Measurements from ENCODE around the gene TNRC6C. TPM values are rescaled to one million over a fixed set of nuclear protein-coding genes. Genes with fewer than 3 reads are reported as not detected.

Gene TNRC6C
- total RNA-seq, 1 experiment from 2014 or later, result 16.4 TPM

- H3K4me3 Mint-ChIP-seq (ENCODE audit: unreplicated experiment), result no peak overlapping the region
- no peak for TF ChIP-seq CTCF (IDR thresholded peaks at IDR 0.05; ENCODE audit: unreplicated experiment)
- no TSS peak for BruUV-seq (replicated peaks)
- ChIA-PET CTCF (no interaction called here), POLR2A (no interaction called here)
- H3K36me3 Mint-ChIP-seq (ENCODE audit: insufficient read depth, unreplicated experiment), result no peaks in the 10 kb centered on the region
- DNase-seq (ENCODE audit: unreplicated experiment), result no peak
- intact Hi-C loops (cut with micrococcal nuclease), result no loop called here
- no peaks in the 10 kb centered on the region for H3K27me3 Mint-ChIP-seq (ENCODE audit: insufficient read depth, unreplicated experiment)
- H3K27ac Mint-ChIP-seq (ENCODE audit: low read depth, unreplicated experiment), result no peak overlapping the region
- H3K9me3 Mint-ChIP-seq (ENCODE audit: unreplicated experiment), result no peaks in the 10 kb centered on the region
- peaks cover 13% of the 10 kb centered on the region for H3K4me1 Mint-ChIP-seq (ENCODE audit: insufficient read depth, unreplicated experiment)
Observed at GRCh38 chr17:78001612-78002011, 43.1 kb downstream of the TNRC6C start.

- intact Hi-C loops (cut with micrococcal nuclease), result no loop called here
- Mint-ChIP-seq H3K27ac (ENCODE audit: low read depth, unreplicated experiment) (no peak overlapping the region), H3K4me1 (ENCODE audit: insufficient read depth, unreplicated experiment) (peaks cover 13% of the 10 kb centered on the region), H3K36me3 (ENCODE audit: insufficient read depth, unreplicated experiment) (no peaks in the 10 kb centered on the region), H3K4me3 (ENCODE audit: unreplicated experiment) (no peak overlapping the region), H3K9me3 (ENCODE audit: unreplicated experiment) (no peaks in the 10 kb centered on the region), H3K27me3 (ENCODE audit: insufficient read depth, unreplicated experiment) (no peaks in the 10 kb centered on the region)
- no peak for TF ChIP-seq CTCF (IDR thresholded peaks at IDR 0.05; ENCODE audit: unreplicated experiment)
- ChIA-PET CTCF (interaction anchor here (1.2 to 4.8 kb wide), 2 partner anchors 12 to 18 kb away, joined by 3 to 26 read pairs; no protein-coding TSS in a partner anchor), POLR2A (interaction anchor here (0.6 kb wide), 1 partner anchor 877 kb away, joined by 3 read pairs; no protein-coding TSS in a partner anchor)
- no peak for DNase-seq (ENCODE audit: unreplicated experiment)
- BruUV-seq (replicated peaks), result no TSS peak
Observed at GRCh38 chr17:78002166-78002565, 43.7 kb downstream of the TNRC6C start.

GRCh38 chr17:78005452-78006171, 47.1 kb downstream of the TNRC6C start:
- ChIA-PET POLR2A (interaction anchor here (1.0 to 1.3 kb wide), 2 partner anchors 10 to 47 kb away, joined by 4 to 5 read pairs; partner anchors contain the start of gene TNRC6C), CTCF (interaction anchor here (0.6 to 4.8 kb wide), 8 partner anchors 8 to 762 kb away, joined by 3 to 26 read pairs (median 3); no protein-coding TSS in a partner anchor)
- Mint-ChIP-seq H3K27me3 (ENCODE audit: insufficient read depth, unreplicated experiment) (no peaks in the 10 kb centered on the region), H3K36me3 (ENCODE audit: insufficient read depth, unreplicated experiment) (no peaks in the 10 kb centered on the region), H3K4me1 (ENCODE audit: insufficient read depth, unreplicated experiment) (no peaks in the 10 kb centered on the region), H3K4me3 (ENCODE audit: unreplicated experiment) (no peak overlapping the region), H3K9me3 (ENCODE audit: unreplicated experiment) (no peaks in the 10 kb centered on the region), H3K27ac (ENCODE audit: low read depth, unreplicated experiment) (no peak overlapping the region)
- intact Hi-C loops (cut with micrococcal nuclease), result no loop called here
- no peak for DNase-seq (ENCODE audit: unreplicated experiment)
- TF ChIP-seq CTCF (IDR thresholded peaks at IDR 0.05; ENCODE audit: unreplicated experiment), result no peak
- no TSS peak for BruUV-seq (replicated peaks)

GRCh38 chr17:78006338-78006737, 47.8 kb downstream of the TNRC6C start:
- Mint-ChIP-seq H3K4me3 (ENCODE audit: unreplicated experiment) (no peak overlapping the region), H3K27ac (ENCODE audit: low read depth, unreplicated experiment) (no peak overlapping the region), H3K4me1 (ENCODE audit: insufficient read depth, unreplicated experiment) (no peaks in the 10 kb centered on the region), H3K36me3 (ENCODE audit: insufficient read depth, unreplicated experiment) (no peaks in the 10 kb centered on the region), H3K9me3 (ENCODE audit: unreplicated experiment) (no peaks in the 10 kb centered on the region), H3K27me3 (ENCODE audit: insufficient read depth, unreplicated experiment) (no peaks in the 10 kb centered on the region)
- ChIA-PET CTCF (interaction anchor here (0.6 to 4.8 kb wide), 3 partner anchors 8 to 78 kb away, joined by 3 to 26 read pairs (median 4); no protein-coding TSS in a partner anchor), POLR2A (interaction anchor here (1.3 kb wide), 1 partner anchor 9 kb away, joined by 5 read pairs; no protein-coding TSS in a partner anchor)
- DNase-seq (ENCODE audit: unreplicated experiment), result no peak
- intact Hi-C loops (cut with micrococcal nuclease), result no loop called here
- no peak for TF ChIP-seq CTCF (IDR thresholded peaks at IDR 0.05; ENCODE audit: unreplicated experiment)
- BruUV-seq (replicated peaks), result no TSS peak
